NCI-H526 treated with DMSO at 0.1 percent for 48 hours (cell line): ENCODE data around the gene IMPG2.

ENCODE experiments used
- DNase-seq: peaks from one replicate; lab custom pipeline; 2025; lab: John Stamatoyannopoulos, UW

Gene IMPG2

DNA sequence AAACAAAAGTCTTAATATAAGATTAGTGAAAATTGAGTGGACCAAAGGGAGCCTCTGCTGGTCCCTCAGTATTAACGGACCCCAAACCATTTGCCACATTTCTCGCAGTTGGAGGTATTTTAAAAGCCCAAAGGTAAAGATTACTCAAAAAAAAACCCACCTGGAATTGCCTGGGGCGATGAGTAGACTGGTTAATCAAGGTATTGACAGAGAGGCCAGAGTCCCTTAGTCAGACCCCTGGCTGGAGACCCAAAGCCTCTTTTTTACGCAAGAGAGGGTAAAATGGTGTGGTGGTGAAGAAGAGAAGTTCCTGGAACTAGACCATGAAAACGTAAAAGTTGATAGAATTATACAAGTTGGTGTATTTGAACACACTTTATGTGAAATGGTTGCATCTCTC lies 137.2 kb downstream of the IMPG2 start:
- no peak for DNase-seq

DNA sequence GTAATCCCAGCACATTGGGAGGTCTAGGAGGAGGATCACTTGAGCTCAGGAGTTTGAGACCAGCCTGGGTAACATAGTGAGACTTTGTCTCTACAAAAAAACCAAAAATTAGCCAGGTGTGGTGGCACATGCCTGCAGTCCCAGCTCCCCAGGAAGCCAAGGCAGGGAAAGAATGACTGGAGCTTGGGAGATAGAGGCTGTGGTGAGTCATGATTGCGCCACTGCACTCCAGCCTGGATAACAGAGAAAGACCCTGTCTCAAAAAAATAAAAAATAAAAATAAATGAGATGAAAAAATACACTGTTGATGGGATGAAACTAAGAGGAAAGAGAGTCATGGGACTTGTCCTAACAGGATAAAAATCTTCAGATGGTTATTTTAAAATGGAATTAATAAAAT lies 137.6 kb downstream of the IMPG2 start:
- no peak for DNase-seq

DNA sequence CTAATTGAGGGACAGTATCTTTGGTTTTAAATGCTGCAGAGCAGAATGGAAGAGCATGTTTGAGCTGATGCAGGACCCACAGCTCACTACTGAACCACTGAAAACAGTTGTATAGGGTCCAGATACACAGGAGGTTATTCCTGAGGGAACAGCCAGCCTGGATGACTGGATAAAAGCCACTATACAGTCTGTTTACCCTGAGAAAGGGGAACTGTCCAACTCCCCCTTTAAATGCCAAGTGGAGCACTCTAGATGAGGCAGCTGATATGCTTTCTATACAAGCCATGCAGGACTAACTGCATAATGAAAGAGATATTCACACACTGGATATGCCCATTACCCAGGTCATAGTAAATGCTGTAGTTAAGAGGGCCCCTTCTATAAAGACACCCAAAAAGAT lies 138.6 kb downstream of the IMPG2 start:
- DNase-seq: no peak

DNA sequence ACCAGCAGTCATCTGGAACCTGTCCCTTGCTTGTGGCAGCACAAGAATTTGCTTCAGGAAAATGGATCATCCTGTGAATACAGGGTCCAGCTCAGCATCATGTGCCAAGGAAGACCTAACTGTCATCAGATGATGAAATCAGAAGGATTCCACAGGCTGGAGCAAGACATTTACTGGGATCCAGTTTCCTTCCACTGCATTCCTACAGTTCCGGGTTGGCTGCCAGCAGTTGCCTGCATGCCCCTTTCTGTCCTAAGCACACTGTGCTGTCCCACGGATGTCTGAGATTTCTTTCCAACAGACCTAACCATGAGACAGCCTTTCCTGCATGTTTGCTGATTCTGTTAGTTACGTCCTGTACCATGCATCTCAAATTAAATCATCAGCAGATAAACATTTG lies 140.7 kb downstream of the IMPG2 start:
- no peak for DNase-seq

DNA sequence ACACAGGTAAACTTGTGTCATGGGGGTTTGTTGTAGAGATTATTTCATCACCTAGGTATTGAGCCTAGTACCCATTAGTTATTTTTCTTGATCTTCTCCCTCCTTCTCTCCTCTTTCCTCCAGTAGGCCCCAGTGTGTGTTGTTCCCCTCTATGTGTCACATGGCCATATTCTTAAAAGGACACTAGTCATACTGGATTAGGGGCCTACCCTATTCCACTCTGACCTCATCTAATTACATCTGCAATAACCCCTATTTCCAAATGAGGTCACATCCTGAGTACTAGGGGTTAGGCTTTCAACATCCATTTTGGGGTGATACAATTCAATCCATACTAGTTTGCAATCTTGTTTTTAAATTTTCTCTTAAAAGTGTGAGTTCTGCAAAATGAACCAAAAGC lies 142.8 kb downstream of the IMPG2 start:
- no peak for DNase-seq
